Choroid plexus epithelial cell (primary cell): ENCODE results near the gene CRIP3.

ENCODE experiments used
- DNase-seq: peaks from one replicate; pipeline ENCODE4 v3.0.0-alpha.2; 2010; ENCODE audit warnings: low read depth
- H3K4me3 ChIP-seq: 2 replicates; pipeline ENCODE4 v1.5.1; 2011; ENCODE audit warnings: low read depth, mild to moderate bottlenecking, control low read depth, low read length, moderate library complexity
- TF ChIP-seq, protein P1 (sequence below): conservative IDR thresholded peaks from 2 replicates; pipeline ENCODE4 v1.5.1; 2011; ENCODE audit warnings: low read depth, mild to moderate bottlenecking, control low read depth, inconsistent platforms, low read length, moderate library complexity

The CRIP3 gene

DNA sequence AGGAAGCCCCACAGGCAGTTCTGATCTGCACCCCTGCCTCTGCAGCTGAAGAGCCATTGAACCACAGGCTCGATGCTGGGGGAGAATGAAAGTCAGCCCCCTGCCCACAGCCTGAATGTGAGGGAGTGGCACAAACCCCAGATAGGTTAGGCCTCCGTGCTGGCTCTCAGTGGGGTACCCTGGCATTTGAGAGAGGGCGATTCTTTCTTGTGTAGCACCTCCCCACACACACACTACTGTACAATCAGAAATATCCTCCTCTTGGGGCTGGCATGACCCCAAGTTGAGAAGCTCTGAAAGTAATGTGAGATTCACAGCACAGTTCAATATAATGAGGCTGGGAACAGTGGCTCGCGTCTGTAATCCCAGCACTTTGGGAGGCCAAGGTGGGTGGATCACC lies 47.4 kb downstream of the CRIP3 start:
- no peak for DNase-seq
- TF ChIP-seq, protein P1, sequence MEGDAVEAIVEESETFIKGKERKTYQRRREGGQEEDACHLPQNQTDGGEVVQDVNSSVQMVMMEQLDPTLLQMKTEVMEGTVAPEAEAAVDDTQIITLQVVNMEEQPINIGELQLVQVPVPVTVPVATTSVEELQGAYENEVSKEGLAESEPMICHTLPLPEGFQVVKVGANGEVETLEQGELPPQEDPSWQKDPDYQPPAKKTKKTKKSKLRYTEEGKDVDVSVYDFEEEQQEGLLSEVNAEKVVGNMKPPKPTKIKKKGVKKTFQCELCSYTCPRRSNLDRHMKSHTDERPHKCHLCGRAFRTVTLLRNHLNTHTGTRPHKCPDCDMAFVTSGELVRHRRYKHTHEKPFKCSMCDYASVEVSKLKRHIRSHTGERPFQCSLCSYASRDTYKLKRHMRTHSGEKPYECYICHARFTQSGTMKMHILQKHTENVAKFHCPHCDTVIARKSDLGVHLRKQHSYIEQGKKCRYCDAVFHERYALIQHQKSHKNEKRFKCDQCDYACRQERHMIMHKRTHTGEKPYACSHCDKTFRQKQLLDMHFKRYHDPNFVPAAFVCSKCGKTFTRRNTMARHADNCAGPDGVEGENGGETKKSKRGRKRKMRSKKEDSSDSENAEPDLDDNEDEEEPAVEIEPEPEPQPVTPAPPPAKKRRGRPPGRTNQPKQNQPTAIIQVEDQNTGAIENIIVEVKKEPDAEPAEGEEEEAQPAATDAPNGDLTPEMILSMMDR, result no peak
- no peak overlapping the region for H3K4me3 ChIP-seq

DNA sequence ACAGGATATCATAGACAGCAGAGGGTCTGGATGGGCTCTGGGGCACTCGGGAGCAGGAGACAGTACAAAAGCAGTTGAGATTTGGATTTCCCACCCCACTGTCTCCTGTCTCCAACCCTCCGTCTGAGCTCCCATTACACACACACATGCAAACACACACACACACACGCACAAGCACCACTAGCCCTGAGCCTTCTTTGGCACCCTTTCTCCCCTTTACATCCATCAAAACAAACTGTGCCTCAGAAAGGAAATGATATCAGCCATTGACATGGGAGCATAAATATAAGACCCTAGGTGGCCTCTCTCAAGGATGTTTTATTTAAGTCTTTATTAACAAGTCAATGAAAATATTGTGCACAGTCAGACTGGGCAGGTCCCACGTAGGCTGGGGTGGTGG lies 47.8 kb downstream of the CRIP3 start:
- no peak overlapping the region for H3K4me3 ChIP-seq
- TF ChIP-seq, protein P1, result no peak
- DNase-seq, result peak; percentile 8

DNA sequence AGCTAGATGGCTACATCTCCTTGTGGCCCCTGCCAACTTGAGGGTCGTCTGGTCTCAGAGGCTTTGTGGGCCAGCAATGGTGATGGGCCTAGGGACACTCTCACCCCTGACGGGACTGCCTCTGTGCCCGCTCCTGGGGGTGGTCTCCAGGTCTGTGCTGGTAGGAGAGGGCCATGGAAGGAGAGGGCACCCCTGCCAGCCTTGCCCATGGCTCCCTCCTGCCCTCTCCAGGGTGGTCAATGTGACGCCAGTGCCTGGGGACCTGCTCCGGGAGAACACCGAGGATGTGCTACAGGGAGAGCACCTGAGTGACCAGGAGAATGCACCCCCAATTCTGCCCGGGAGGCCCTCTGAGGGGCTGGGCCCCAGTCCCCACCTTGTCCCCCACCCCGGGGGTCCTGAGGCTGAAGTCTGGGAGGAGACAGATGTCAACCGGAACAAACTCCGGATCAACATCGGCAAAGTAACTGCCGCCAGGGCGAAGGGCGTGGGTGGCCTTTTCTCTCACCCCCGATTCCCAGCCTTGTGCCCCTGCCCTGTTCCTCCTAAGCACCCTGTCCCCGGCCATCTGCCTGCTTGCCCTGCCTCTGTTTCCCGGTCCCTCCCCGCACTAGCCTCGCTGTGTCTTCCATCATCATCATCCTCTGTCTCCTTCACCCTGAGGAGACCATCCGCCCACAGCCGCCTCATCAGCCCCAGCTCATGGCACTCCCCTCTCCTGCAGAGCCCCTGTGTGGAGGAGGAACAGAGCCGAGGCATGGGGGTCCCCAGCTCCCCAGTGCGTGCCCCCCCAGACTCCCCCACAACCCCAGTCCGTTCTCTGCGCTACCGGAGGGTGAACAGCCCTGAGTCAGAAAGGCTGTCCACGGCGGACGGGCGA lies 49.6 kb downstream of the CRIP3 start:
- no peak for DNase-seq
- TF ChIP-seq, protein P1, result no peak
- H3K4me3 ChIP-seq, result no peak overlapping the region

DNA sequence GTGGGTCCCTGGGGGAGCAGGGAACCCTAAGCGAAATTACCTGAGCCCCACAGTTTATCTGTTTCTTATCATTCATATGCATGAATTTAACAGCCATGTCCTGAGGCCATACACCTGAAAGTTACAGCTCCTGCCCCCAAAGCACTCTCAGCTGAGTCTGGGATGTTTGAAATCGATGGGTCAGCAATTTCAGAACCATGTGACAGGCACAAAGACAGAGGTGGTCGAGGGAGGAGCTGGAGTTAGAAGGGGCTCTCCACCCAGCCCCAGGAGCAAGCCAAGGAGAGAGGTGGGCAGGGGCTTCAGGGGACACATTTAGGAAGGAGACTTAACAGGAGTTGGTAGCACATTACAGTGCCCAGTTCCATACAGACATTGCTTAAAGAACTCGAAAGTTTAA lies 50.4 kb downstream of the CRIP3 start:
- TF ChIP-seq, protein P1, result no peak
- H3K4me3 ChIP-seq, result no peak overlapping the region
- no peak for DNase-seq

DNA sequence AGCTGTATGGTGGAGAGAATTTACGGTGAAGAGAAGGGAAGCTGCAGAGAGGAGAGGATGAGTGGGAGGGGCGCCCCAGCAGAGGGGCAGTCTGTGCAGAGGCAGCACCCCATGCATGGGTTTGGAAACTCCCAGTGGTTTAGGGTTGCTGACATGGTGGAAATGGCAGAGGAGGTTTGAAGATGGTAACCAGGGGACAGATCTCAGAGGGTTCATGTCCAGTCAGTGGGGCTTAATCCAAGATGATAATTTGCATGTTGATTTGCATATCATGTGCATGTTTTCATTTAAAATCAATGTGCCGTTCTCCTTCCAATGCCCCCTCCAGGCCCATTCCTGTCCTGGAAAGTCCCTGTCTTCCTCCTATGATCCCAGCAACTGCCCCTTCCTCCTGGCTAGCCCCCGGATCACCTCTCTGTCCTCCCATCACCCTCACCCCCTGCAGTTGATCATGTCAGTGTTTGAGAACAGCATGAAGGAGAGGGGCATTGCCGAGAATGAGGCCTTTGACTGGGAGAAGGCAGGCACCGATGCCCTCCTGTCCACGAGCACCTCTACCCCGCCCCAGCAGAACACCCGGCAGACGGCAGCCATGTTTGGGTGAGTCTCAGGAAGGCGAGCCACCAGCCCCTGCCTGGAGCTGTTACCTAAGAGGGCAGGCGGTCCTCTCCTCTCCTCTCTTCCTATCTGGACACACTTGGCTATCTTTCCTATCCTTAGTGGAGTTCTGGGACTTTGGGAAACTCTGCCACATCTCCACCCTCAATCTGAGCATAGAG lies 51.1 kb downstream of the CRIP3 start:
- no peak overlapping the region for H3K4me3 ChIP-seq
- DNase-seq, result no peak
- TF ChIP-seq, protein P1, result no peak

DNA sequence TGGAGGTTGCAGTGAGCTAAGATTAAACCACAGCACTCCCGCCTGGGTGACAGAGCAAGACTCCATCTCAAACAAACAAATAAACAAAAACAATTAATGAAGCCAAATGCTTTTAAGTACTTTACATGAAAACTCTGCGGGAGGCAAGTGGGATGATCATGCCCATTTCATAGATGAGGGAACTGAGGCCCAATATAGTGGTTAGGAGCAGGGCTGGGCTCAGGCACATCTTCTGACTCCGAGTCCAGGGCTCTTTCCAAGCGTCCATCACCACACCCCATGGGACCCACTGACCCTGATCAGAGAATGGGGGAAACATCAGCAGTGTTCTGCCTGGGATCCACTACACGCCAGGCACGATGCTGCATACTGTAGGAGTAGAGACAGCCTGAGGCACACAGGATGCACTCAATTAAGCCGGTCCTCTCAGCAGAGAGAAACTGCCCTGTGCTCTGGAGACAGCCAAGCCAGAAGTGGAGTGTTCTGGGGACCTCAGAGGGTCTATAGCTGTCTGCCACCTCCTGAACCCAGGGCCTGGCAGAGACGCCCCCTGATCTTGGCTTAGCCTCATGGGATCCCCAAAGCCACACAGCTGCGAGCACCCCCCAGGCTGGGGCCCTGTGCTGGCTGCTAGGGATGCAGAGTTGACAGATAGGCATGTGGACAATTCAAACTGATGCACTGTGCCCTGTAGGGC lies 51.8 kb downstream of the CRIP3 start:
- TF ChIP-seq, protein P1, result no peak
- no peak overlapping the region for H3K4me3 ChIP-seq
- no peak for DNase-seq
